ENCODE measurements around the gene RIMS3. TPM values are rescaled to one million over a fixed set of nuclear protein-coding genes. Genes with fewer than 3 reads are reported as not detected.

Gene RIMS3
- total RNA-seq, 1 experiment from 2014 or later = 13.7 TPM

DNA sequence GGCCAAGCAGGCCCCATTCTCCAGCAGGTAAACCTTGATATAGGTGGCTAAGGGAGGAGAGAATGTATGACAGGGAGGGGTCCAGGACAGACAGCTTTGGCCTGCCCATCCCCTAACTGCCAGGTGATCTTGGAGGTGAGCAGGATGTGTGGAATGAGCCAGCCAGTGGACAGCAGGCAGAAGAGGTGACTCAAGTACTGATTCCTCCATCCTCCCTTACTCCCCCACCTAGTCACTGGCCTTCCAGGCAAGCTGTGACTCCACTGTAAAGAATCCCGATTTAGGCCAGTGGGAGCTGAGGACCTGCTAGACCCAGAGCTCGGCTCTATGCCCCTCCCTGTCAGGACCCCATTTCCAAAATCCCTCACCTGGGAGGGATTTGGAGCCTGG lies 36.6 kb downstream of the RIMS3 start:
- Mint-ChIP-seq H3K27ac (no peak overlapping the region), H3K36me3 (ENCODE audit: insufficient read depth in 1 of 3, low read depth in 3 of 3) (peaks cover 0 to 4% (median 2%) of the 10 kb centered on the region in 3 experiments; a peak in 2 of 7 replicates), H3K4me3 (no peak overlapping the region; a peak in 1 of 5 replicates), H3K4me1 (no peaks in the 10 kb centered on the region), H3K9me3 (no peaks in the 10 kb centered on the region), H3K27me3 (ENCODE audit: low read depth) (no peaks in the 10 kb centered on the region; the same call in 1 of the 2 replicates)
- Histone ChIP-seq H3K27me3 (ENCODE audit: insufficient read depth, low read length) (no peaks in the 10 kb centered on the region), H2BK12ac (ENCODE audit: insufficient read length, low read depth, low read length) (no peak overlapping the region), H2AK5ac (ENCODE audit: insufficient read length, low read length) (no peak overlapping the region), H3K14ac (ENCODE audit: insufficient read depth, low read length) (no peak overlapping the region), H3K18ac (ENCODE audit: insufficient read length, low read depth, low read length) (no peak overlapping the region), H3K9me3 (ENCODE audit: control insufficient read depth, low read depth, low read length) (no peaks in the 10 kb centered on the region), H2AFZ (ENCODE audit: low read length) (no peak overlapping the region), H2BK5ac (ENCODE audit: insufficient read length, low read length) (no peak overlapping the region), H3K4me2 (ENCODE audit: insufficient read depth, insufficient read length, low read length) (no peak overlapping the region), H3K4me1 (ENCODE audit: insufficient read depth, low read length) (no peaks in the 10 kb centered on the region), H3K4ac (ENCODE audit: low read depth, low read length) (no peak overlapping the region), H2BK120ac (ENCODE audit: low read depth, low read length, poor library complexity, severe bottlenecking) (no peak overlapping the region), H3K23ac (ENCODE audit: insufficient read length, low read depth, low read length) (no peak overlapping the region), H4K20me1 (ENCODE audit: control insufficient read depth, insufficient read depth, insufficient read length) (peaks cover 2% of the 10 kb centered on the region), H3K27ac (ENCODE audit: insufficient read length, low read depth, low read length) (no peak overlapping the region), H4K91ac (ENCODE audit: insufficient read length, low read depth, low read length) (no peak overlapping the region), H4K5ac (ENCODE audit: insufficient read length, low read depth, low read length) (no peak overlapping the region), H3K23me2 (ENCODE audit: insufficient read length, low read depth, low read length, poor library complexity, severe bottlenecking) (no peaks in the 10 kb centered on the region), H3T11ph (ENCODE audit: low read length) (no peak overlapping the region), H3K79me2 (ENCODE audit: insufficient read depth, low read length) (no peaks in the 10 kb centered on the region), H3K79me1 (ENCODE audit: insufficient read depth, low read depth, low read length, poor library complexity, severe bottlenecking) (no peaks in the 10 kb centered on the region), H3K9ac (ENCODE audit: extremely low read depth, insufficient read length, low read length) (no peak overlapping the region), H2BK15ac (ENCODE audit: low read depth, low read length) (no peak overlapping the region), H3K56ac (ENCODE audit: insufficient read length, low read depth, low read length) (no peak overlapping the region), H2BK20ac (ENCODE audit: low read depth, low read length, poor library complexity, severe bottlenecking) (no peak overlapping the region), H4K8ac (replicated peaks; ENCODE audit: insufficient read length, low read depth, low read length) (no peak overlapping the region)
- no peak for DNase-seq
- no peak for TF ChIP-seq CTCF (conservative IDR thresholded peaks at IDR 0.05)
- no CpG with 5 or more reads among the region's 2 CpGs for WGBS (ENCODE audit: extremely low coverage, insufficient read length, low lambda C conversion rate)
